ENCODE data around the gene SPRYD3.

SPRYD3 gene

GRCh38 chr12:53077030-53077429, 2.2 kb downstream of the SPRYD3 start:
- DNase-seq: no peak

DNA sequence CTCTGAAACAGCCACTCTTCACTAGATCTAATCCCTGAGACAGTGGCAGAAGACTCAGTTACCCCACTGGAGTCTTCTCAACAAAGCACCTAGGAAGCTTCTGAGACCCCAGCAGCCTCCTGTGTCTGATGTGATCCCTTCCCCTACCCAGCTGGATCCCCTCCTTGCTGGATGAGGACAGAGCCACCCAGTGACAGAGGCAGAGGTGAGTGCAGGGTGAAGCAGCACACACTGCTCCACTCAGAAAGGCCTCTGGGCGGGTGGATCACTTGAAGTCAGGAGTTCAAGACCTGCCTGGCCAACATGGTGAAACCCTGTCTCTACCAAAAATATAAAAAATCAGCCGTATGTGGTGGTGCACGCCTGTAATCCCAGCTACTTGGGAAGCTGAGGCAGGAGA, 2.7 kb downstream of the SPRYD3 start:
- DNase-seq: no peak

- no peak for DNase-seq
Observed at GRCh38 chr12:53074999-53075370, 4.2 kb downstream of the SPRYD3 start.

GRCh38 chr12:53074283-53074998, 4.7 kb downstream of the SPRYD3 start:
- DNase-seq: no peak

GRCh38 chr12:53073881-53074280, 5.3 kb downstream of the SPRYD3 start:
- DNase-seq: no peak

DNA sequence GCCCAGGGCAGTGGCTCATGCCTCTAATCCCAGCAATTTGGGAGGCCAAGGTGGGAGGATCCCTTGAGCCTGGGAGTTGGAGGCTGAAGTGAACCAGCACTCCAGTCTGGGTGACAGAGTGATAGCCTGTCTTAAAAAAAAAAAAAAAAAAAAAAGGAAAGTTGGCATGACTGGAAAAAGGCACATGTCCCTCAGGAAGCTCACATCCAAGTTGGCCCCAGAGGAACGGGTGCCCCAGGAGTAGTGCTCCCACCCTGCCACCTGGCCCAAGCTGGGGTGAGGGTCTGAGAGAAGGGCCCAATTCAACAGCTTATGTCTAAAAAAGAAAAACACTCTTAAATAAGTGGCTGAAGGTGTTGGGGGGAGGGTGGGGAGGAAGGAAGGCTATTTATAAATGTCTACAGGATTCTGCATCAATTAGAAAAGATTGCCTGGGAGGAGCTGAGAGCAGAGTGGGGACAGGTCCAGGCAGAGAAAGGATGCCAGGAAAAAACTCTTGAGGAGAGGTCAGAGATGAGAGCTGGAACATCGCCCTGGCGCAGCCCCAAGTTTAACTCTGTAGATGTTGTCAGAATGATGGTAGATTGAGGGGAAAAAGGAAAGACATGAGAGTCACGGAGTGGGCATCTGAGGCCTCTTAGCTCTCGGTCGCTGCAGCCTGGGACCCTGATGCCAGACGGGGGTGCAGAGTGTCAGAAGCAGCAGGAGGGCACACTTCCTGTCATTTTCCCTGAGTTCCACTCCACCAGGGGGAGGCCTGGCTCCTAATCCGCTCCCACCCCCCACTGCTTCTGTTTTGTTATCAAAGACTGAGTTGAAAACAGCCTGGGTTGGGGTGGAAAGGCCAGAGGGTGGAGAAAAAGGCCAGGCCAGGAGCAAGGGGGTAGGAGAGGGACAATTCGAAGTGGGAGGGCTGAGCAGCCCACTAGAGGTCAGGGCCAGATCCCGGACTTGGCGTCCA, 7.3 kb downstream of the SPRYD3 start:
- DNase-seq: no peak

- DNase-seq: no peak
Observed at GRCh38 chr12:53070877-53071492, 8.2 kb downstream of the SPRYD3 start.

GRCh38 chr12:53069621-53070410, 9.4 kb downstream of the SPRYD3 start:
- DNase-seq: no peak

- no peak for DNase-seq
Observed at GRCh38 chr12:53068811-53069585, 10.2 kb downstream of the SPRYD3 start.

GRCh38 chr12:53067993-53068770, 11.0 kb downstream of the SPRYD3 start:
- DNase-seq: no peak

DNA sequence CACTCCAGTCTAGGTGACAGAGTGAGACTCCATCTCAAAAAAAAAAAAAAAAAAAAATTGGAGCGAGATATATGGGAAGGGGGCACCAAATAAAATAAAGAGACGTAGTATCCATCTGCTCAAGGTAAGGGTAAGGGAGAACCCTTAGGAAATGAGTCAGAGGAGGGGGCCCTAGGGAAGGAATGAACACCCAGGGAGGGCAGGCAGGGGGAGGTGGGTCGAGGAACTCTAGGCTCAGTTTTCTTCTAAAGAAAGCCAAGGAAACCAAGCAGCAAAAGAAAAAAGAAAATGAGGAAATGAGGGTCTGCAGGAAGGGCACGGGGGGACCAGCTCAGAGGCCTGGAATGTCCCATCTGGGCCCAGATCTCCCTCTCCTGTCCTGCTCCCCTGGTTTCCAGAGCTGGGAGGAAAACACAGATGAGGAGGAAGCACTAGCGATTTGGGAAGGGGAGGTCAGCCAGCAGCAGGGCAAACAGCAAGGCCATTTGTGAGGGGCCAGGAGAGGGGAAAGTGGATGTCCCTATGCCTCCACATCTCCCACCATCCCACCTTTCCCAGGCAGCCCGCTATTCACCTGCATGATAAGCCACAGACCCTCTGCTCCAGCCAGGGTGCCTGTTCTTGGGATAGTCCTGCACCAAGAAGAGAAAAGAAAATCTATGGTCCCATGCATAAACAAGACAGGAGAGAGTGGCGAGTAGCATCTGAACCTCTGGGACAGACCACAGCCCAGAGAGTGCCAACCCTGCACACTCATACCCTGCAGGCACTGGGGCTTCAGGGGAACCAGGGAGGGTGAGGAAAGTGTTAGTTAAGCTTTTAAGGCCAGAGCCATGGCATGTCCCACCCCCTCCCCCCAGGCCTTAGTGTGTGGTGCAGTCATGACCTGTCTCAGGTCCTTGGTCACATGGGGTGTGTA, 11.9 kb downstream of the SPRYD3 start:
- DNase-seq: no peak

DNA sequence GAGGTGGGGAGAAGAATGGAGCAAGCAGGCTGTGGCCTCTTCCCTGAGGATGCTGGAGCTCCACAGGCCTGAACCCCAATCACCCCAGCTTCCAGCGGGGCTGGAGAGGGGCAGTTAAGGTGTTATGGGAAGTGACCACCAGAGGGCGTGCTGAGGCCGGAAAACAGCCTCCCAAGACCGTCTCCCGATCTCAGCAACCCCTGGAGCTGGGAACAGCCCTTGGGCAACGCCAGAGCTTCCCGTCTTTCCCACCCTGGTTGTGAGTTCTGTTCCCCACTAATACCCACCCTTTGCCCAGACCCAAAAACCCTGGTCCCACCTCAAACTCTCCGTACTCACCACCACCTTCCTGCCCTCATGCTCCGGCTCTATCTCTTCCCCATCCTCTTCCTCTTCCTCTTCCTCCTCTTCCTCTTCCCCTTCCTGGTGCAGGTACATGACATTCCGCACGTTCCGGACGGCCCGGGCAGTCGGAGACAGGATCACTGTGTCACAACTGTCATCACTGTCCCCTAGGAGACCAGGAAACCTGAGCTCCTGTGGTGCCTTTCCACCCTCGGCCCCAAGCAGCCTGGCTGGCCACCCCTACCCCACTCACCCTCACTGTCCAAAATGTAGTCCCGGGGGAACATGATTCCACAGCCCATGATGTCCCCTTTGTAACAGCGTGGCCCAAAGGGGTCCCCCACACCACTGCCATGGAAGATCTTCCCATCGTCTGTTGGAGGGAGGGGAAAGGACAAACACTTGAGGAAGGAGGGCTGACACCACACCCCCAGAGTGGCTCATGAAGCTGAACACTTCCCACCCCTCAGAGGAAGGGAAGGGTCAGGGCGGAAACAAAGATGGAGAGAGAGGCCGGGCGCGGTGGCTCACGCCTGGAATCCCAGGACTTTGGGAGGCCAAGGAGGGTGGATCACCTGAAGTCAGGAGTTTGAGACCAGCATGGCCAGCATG, 12.9 kb downstream of the SPRYD3 start:
- peak; percentile 33 to 46 for DNase-seq

- no peak for DNase-seq
Observed at GRCh38 chr12:53065470-53065869, 13.7 kb downstream of the SPRYD3 start.

DNA sequence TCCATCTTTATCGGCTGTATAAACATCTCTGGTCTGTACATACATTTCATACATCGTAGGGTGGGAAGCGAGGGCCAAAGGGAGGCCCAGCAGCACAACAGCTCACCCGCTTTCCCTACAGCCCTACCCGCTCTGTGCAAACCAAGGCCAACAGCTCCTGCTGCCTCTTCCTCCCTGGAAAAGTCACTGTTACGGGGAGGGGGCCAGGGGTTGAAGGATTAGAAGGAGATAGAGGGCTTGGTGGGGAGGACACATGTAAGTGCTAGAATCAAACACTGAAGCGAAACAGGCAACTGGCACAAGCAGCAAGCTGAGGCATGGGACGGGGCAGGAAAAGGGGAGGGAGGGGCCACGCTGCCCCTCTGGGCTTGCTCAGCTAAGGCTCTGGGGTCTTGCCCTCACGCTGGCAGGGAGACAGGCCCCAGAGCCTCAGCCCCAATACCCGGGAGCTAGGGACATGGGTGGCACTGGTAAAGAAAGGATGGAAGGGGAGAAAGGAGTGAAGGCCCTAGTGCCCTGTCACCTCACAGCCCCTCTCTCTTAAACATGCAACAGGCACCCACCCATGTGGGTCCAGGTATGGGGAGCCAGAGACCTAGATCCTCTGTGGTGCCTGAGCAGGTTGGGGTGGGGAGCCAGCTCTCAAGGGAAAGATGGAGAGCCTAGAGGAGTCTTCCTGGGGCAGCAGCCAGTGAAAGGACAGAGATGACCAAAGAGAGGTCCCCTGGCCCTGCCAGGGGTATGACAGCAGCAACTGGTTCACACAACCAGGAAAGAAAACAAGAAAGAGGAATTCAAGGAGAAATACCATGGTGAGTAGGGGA, 14.4 kb downstream of the SPRYD3 start:
- DNase-seq: no peak

DNA sequence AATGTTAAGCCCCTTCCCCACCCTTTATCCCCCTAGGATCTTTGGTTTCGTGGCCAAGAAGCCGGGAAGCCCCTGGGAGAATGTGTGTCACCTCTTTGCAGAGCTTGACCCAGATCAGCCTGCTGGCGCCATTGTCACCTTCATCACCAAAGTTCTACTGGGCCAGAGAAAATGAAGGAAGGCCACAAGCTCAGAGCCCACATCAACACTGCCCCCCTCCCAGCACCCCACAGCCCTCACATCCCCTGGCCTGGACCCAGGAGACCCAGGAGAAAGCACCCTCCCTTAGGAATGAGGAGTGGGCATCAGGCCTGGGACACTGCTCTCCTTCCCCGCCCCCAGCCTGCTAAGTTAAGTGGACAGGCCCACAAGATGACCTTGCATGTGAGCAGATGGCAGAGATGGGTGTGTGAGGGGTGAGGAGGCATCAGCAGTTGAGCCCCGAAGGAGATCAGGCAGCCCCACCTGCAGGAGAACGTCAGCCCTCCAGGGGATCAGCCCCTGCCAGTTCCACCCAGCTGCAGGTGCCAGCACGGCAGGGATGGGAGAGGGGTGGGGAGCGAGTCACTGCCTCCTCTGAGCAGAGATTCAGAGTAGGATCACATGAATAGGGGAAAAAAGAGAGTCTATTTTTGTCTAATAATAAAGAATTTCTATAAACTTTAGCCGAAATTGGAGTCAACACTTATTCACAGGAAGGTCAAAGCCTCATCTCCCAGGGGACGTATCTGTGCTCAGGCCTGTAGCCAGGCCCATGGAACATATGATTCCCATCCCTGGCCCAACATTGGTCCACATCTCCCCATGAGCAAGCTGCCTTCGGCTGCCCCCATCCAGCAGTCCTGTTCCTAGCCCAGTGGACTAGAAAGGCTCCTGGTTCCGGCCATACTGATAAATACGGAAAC, 15.2 kb downstream of the SPRYD3 start:
- no peak for DNase-seq

DNA sequence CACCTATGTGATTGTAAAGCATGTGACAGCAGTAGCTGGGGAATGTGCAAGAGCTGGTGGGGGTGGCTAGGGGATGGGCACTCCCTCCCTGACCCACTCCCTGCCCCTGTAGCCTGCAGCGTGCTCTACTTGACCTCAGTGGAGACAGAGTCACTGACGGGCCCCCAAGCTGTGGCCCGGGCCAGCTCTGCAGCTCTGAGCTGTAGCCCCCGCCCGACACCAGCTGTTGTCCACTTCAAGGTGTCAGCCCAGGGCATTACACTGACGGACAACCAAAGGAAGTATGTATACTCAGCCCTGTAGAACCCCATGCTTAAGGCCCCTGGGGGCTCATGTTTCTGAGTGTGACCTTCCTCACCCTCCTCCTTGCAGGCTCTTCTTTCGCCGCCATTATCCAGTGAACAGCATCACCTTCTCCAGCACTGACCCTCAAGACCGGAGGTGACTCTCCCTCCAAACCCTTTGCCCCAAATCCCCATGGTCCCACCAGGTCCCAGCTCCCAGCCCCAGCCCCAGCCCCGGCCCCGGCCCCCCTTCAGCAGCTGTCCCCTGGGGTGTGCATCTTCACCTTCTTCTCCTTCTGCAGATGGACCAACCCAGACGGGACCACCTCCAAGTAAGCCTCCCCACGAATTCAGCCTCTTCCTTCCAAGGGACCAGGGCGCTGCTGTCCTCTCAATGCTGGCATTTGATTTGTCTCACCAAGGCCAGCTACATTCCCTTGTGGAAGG, 16.0 kb downstream of the SPRYD3 start:
- DNase-seq: no peak

Measured in bone marrow (tissue), 2 donors.